ENCODE data around the gene NELL2. TPM values are rescaled to one million over a fixed set of nuclear protein-coding genes. Genes with fewer than 3 reads are reported as not detected.
"Not testable (repeated sequence)": the region's sequence is repeated elsewhere in the genome, so short reads cannot be mapped to it uniquely, and the experiment has no call there.

The NELL2 gene
- total and polyA plus RNA-seq, 2 donors from 2014 or later: 0.30 to 3.3 TPM

DNA sequence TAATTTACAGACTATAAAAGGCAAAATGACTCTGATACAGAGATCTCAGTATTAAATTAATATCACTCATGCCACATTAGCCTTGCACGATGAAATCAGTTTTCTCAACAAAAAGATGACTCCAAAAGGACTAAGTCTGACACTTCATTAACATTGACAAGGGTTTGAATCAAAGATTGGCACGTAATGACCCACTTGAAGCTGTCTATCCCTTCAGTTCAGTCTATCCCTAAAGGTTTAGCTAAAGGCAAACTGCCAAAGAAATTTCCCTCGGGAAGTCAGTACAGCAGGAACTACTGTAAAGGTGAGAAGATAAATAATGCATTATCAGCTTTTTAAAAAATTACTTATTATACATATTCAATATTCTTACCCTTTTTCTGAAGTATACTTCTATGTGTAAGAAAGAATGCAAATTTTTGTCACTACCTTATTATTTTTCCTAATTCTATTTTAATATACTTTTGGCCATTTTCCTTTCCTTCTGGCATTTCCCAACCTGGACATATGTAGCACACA, 127.1 kb downstream of the NELL2 start:
- TF ChIP-seq, protein P1, sequence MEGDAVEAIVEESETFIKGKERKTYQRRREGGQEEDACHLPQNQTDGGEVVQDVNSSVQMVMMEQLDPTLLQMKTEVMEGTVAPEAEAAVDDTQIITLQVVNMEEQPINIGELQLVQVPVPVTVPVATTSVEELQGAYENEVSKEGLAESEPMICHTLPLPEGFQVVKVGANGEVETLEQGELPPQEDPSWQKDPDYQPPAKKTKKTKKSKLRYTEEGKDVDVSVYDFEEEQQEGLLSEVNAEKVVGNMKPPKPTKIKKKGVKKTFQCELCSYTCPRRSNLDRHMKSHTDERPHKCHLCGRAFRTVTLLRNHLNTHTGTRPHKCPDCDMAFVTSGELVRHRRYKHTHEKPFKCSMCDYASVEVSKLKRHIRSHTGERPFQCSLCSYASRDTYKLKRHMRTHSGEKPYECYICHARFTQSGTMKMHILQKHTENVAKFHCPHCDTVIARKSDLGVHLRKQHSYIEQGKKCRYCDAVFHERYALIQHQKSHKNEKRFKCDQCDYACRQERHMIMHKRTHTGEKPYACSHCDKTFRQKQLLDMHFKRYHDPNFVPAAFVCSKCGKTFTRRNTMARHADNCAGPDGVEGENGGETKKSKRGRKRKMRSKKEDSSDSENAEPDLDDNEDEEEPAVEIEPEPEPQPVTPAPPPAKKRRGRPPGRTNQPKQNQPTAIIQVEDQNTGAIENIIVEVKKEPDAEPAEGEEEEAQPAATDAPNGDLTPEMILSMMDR (IDR thresholded peaks at IDR 0.05; ENCODE audit: borderline replicate concordance, extremely low read depth, insufficient read depth): no peak
- no peaks in the 10 kb centered on the region for H3K9me3 ChIP-seq (ENCODE audit: control insufficient read depth in 2 of 3, insufficient read depth in 1 of 3, low read length in 3 of 3)
- no peak overlapping the region for H3K27ac ChIP-seq (ENCODE audit: low read depth in 2 of 2, low read length in 2 of 2)
- H3K9ac ChIP-seq (ENCODE audit: low read length in 3 of 3): no peak overlapping the region
- no peaks in the 10 kb centered on the region for H3K36me3 ChIP-seq (ENCODE audit: control insufficient read depth in 2 of 3, insufficient read depth in 3 of 3, low read length in 3 of 3)
- DNase-seq (no peak), FAIRE-seq (no peak)
- no peaks in the 10 kb centered on the region for H3K4me1 ChIP-seq (ENCODE audit: control insufficient read depth in 2 of 3, insufficient read depth in 2 of 3, low read depth in 1 of 3, low read length in 3 of 3)
- no peaks in the 10 kb centered on the region for H3K27me3 ChIP-seq (ENCODE audit: control insufficient read depth, insufficient read depth, low read length)
- intact Hi-C loops (cut with DNase I): no loop called here
- H3K4me3 ChIP-seq (ENCODE audit: low read length in 3 of 3): no peak overlapping the region

DNA sequence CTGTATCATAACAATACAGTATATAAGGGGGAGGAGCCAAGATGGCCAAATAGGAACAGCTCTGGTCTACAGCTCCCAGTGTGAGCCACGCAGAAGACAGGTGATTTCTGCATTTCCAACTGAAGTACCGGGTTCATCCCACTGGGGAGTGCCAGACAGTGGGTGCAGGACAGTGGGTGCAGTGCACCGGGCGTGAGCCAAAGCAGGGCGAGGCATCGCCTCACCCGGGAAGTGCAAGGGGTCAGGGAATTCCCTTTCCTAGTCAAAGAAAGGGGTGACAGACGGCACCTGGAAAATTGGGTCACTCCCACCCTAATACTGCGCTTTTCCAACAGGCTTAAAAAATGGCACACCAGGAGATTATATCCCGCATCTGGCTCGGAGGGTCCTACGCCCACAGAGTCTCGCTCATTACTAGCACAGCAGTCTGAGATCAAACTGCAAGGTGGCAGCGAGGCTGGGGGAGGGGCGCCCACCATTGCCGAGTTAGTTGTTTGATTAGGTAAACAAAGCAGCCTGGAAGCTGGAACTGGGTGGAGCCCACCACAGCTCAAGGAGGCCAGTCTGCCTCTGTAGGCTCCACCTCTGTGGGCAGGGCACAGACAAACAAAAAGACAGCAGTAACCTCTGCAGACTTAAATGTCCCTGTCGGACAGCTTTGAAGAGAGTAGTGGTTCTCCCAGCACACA, 134.7 kb downstream of the NELL2 start:
- DNase-seq; H3K27me3 ChIP-seq (ENCODE audit: control insufficient read depth, insufficient read depth, low read length); intact Hi-C loops (cut with DNase I); H3K9me3 ChIP-seq (ENCODE audit: control insufficient read depth in 2 of 3, insufficient read depth in 1 of 3, low read length in 3 of 3); H3K27ac ChIP-seq (ENCODE audit: low read depth in 2 of 2, low read length in 2 of 2); H3K4me3 ChIP-seq (ENCODE audit: low read length in 3 of 3); H3K36me3 ChIP-seq (ENCODE audit: control insufficient read depth in 2 of 3, insufficient read depth in 3 of 3, low read length in 3 of 3); FAIRE-seq; H3K9ac ChIP-seq (ENCODE audit: low read length in 3 of 3); H3K4me1 ChIP-seq (ENCODE audit: control insufficient read depth in 2 of 3, insufficient read depth in 2 of 3, low read depth in 1 of 3, low read length in 3 of 3): not testable (repeated sequence)

DNA sequence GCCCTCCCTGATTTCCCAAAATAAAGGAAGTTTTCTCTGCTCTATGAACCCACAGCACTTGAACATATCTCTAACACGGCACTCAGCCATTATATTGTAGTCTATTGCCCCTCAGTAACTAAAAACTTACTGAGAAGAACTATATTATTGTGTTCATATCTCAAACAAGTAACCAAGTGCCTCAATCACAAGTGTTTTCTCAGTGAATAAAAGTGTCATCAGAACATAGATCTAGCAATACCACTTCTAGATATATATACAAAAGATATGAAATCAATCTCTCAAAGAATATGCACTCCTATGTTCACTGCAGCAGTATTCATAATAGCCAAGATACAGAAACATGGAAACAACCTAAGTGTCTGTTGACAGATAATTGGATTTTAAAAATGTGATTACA, 138.1 kb downstream of the NELL2 start:
- intact Hi-C loops (cut with DNase I): no loop called here
- no peak overlapping the region for H3K4me3 ChIP-seq (ENCODE audit: low read length in 3 of 3)
- no peak overlapping the region for H3K9ac ChIP-seq (ENCODE audit: low read length in 3 of 3)
- H3K36me3 ChIP-seq (ENCODE audit: control insufficient read depth in 2 of 3, insufficient read depth in 3 of 3, low read length in 3 of 3): no peaks in the 10 kb centered on the region
- TF ChIP-seq, protein P1 (IDR thresholded peaks at IDR 0.05; ENCODE audit: borderline replicate concordance, extremely low read depth, insufficient read depth): no peak
- no peaks in the 10 kb centered on the region for H3K9me3 ChIP-seq (ENCODE audit: control insufficient read depth in 2 of 3, insufficient read depth in 1 of 3, low read length in 3 of 3)
- no peak for FAIRE-seq
- DNase-seq: no peak
- H3K27me3 ChIP-seq (ENCODE audit: control insufficient read depth, insufficient read depth, low read length): no peaks in the 10 kb centered on the region
- H3K27ac ChIP-seq (ENCODE audit: low read depth in 2 of 2, low read length in 2 of 2): no peak overlapping the region
- H3K4me1 ChIP-seq (ENCODE audit: control insufficient read depth in 2 of 3, insufficient read depth in 2 of 3, low read depth in 1 of 3, low read length in 3 of 3): no peaks in the 10 kb centered on the region

DNA sequence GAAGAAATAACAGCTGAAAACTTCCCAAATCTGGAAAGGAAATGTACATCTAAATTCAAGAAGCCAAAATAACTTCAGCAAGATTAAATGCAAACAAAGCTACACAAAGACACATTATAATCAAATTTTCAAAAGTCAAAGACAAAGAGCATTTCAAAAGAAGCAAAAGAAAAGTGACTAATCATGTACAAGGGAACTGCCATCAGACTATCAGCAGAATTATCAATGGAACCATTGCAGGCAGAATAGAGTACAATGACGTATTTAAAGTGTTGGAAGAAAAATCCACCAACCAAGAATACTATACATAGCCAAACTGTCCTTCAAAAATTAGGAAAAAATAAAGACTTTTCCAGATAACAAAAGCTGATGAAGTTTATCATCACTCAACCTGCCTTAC, 147.5 kb downstream of the NELL2 start:
- no peaks in the 10 kb centered on the region for H3K27me3 ChIP-seq (ENCODE audit: control insufficient read depth, insufficient read depth, low read length)
- H3K9ac ChIP-seq (ENCODE audit: low read length in 3 of 3): no peak overlapping the region
- no peak overlapping the region for H3K4me3 ChIP-seq (ENCODE audit: low read length in 3 of 3)
- TF ChIP-seq, protein P1 (IDR thresholded peaks at IDR 0.05; ENCODE audit: borderline replicate concordance, extremely low read depth, insufficient read depth): no peak
- FAIRE-seq (no peak), DNase-seq (no peak)
- no peak overlapping the region for H3K27ac ChIP-seq (ENCODE audit: low read depth in 2 of 2, low read length in 2 of 2)
- no peaks in the 10 kb centered on the region for H3K4me1 ChIP-seq (ENCODE audit: control insufficient read depth in 2 of 3, insufficient read depth in 2 of 3, low read depth in 1 of 3, low read length in 3 of 3)
- H3K36me3 ChIP-seq (ENCODE audit: control insufficient read depth in 2 of 3, insufficient read depth in 3 of 3, low read length in 3 of 3): no peaks in the 10 kb centered on the region
- H3K9me3 ChIP-seq (ENCODE audit: control insufficient read depth in 2 of 3, insufficient read depth in 1 of 3, low read length in 3 of 3): peaks cover 0 to 6% (median 3%) of the 10 kb centered on the region in 3 donors
- intact Hi-C loops (cut with DNase I): no loop called here
